GM19395 (cell line): ENCODE results near the gene CTNNA3.

Source experiments
- ATAC-seq: cut with Tn5 transposase; IDR thresholded peaks from one replicate; pipeline ENCODE4 v1.9.1; 2021; ENCODE audit warnings: mild to moderate bottlenecking, moderate library complexity; ENCODE audit not compliant: unreplicated experiment

Gene CTNNA3

GRCh38 chr10:67666416-67667034 lies 29.5 kb downstream of the CTNNA3 start:
- no peak for ATAC-seq

DNA sequence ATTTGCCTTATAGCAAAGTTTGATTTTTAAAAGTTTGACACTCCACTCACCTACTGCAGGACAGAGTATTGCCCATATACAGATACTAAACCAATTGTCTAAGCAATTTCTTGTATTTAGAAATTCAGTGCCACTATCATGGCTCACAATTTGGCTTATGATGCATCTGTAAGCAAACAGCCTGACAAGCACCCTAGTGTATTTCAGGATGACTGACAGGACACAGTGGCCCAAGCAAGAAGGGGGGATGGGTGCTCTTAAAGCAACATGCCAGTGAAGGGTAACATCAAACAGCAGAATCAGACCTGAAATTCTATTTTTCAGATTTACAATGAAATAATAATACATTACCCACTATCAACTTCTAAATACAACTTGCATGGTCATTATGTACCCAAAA lies 30.5 kb downstream of the CTNNA3 start:
- no peak for ATAC-seq

- ATAC-seq: no peak
These were observed 31.1 kb downstream of the CTNNA3 start for GRCh38 chr10:67664942-67665341.

GRCh38 chr10:67663449-67664087 lies 32.4 kb downstream of the CTNNA3 start:
- no peak for ATAC-seq

GRCh38 chr10:67662415-67662814 lies 33.6 kb downstream of the CTNNA3 start:
- ATAC-seq: no peak

DNA sequence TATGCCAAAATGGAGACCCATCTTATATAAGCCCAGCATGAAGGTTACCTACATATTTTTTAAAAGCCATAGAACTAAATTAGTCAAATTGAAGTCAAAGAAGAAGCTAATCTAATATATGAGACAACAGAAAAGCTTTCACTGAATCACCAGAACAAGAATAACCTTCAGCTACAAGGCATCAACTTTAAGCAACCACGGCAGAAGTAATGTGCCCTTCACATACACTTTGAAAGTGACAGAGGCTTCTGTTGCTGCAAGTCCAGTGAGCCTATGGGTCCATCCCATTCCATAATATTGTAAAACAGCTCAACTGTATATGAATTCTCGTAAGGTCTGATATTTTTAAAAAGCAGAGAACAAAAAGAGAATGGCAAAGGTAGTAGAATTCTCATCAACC lies 36.5 kb downstream of the CTNNA3 start:
- no peak for ATAC-seq

DNA sequence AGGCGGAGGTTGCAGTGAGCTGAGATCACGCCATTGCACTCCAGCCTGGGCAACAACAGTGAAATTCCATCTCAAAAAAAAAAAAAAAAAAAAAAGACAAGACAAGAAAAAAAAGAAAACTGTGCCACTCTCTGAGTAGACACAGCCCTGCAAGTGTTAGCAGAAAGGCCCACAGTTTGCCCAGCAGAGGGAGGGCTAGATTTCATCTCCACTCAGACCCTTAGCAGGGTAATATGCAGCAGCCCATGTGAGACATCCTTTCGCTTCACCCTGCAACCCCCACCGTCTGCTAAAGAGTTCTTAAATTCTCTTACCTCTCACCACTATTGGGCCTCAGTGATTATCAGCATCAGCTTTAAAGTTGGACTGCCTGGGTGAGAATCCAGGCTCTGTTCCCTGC lies 38.2 kb downstream of the CTNNA3 start:
- ATAC-seq: no peak

- ATAC-seq: no peak
These were observed 45.4 kb downstream of the CTNNA3 start for GRCh38 chr10:67650558-67650957.

DNA sequence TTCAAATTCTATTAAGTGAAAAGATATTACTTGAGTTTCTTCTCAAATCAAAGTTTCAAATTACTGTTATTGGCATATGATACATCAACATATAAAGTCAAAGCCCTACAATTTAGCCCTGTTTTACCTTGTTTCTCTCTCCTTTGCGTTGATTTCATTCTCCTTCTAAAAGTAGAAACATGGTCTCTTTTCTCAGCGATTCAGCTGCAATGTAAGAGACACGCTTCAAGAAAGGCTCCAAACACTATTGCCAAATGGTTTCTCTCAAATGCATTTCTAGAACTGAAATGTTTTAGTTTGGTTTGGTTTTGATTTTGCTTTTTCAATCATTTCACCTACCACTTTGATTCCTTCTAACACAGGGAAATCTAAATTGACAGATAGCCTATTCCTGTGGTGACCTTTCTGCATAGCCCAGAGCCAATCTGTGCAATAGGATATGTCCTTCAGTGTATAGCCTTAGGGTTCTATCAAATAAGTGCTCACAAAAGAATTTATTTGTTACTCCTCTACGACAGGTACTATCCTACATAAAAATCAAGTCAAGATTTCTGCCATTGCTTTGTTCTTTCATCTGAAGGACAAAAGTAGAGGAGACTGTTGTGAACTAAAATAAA lies 47.3 kb downstream of the CTNNA3 start:
- no peak for ATAC-seq

DNA sequence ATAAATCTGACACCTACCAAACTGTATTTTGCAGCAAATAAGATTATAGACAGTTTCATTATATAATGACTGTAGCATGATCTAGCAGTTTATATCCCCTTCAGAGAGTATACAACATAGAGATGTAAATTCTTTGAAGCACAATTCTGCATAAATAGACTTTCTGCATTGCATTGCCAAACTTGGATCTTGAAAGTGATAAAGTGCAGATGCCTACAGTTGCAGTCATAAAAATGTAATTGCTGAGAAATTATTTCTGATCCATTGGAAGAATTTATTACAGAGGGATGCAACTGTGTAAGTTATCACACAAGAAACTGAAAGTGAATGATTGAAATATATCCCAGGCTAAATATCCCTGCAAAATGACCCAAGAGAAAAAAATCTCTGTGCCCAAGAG lies 65.1 kb downstream of the CTNNA3 start:
- ATAC-seq: no peak

GRCh38 chr10:67629461-67629971 lies 66.5 kb downstream of the CTNNA3 start:
- ATAC-seq: peak; percentile 80

DNA sequence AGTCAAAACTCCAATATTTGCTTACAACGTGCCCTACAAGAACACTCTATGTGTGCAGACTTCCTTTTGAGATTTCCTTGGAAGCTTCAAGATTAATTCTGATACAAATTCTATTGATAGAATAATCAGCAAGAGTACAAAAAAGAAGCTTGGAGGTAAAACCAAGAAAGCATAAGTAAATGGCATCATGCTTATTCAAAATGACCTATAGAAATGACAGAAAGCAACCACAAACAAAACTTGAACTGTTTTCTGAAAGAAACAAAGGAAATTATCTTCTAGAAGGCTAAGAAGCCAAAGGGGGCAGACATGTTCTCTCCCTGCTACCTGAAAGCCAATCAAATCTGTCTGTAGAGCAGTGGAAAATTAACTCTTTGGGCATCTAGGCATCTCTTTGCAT lies 73.0 kb downstream of the CTNNA3 start:
- ATAC-seq: no peak

DNA sequence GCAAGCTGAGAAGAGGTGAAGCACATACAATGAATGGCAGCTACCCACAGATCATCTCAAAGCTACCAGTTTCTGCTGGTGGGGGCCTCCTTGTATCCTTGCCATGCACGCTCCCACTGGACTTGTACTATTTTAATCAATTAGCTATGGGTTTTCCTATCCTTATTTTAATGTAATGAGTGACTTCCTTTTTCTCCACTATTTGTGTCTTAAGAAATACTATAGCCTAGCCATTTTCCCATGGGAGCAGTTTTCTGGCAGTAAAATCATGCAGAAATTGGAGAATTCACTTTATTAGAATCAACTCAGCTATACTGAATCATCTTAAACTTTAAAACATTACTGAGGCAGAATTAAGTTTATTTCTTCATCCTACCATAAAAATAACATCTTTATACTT lies 73.5 kb downstream of the CTNNA3 start:
- no peak for ATAC-seq

DNA sequence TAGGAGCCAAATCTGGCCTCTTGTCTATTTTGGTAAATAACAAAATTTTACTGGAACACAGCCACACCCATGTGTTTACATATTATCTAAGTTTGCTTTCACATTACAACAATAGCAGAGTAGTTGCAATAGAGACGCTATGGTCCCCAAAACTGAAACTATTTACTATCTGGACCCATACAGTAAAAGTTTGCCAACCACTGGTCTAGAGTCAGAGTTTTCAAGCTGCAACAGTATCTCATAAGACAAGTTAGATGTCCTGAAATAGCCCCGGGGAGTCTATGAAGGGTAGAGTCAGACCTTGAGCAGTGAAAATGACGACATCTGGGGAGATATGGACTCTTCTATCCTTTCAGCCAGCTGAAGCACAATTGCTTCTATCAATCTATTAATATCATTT lies 74.2 kb downstream of the CTNNA3 start:
- peak; percentile 54 for ATAC-seq

- ATAC-seq: no peak
These were observed 77.9 kb downstream of the CTNNA3 start for GRCh38 chr10:67618116-67618515.

DNA sequence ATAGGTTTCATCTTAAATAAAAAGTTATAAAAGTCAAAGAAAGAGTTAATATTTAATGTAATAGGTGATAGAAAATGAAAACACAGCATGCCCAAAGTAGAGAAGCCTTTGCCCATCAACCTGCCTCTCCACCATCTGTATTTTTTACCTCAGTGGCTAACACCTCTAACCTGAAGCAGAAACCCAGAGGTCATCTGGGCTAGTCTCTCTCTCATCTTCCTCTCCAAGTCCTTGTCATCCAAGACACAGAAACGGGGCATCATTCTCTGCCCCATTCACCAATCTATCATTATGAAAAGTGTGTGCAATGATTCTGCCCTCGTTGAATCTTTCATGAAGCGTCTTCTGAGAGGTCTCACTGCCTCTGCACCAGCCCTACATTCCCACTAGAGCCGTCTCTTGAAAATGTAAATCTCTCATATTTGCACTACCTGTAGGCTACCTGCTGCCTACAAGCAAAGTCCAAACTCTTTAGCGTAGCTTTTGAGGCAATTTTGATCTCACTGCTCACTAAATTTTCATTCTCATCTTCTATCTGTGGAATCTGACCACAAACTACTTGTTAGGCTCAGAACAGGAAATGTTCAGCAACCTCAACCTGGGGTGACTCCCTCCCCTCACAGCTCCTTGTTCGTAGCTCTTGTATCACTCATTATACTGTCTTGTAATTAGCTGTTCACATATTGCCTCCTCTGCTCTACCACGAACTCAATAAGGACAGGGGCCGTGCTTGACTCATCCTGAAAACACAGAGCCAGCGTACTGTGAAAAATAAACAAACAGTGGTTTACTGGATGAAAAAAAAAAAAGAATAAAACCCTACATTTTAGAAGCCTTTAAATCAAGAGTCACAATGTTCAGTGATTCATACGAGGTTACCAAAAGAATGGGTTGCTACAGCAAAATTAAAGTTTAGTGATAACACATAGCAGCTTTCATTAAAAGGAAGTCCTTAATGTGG lies 83.1 kb downstream of the CTNNA3 start:
- ATAC-seq: peak; percentile 93

GRCh38 chr10:67612176-67612575 lies 83.8 kb downstream of the CTNNA3 start:
- ATAC-seq: no peak

DNA sequence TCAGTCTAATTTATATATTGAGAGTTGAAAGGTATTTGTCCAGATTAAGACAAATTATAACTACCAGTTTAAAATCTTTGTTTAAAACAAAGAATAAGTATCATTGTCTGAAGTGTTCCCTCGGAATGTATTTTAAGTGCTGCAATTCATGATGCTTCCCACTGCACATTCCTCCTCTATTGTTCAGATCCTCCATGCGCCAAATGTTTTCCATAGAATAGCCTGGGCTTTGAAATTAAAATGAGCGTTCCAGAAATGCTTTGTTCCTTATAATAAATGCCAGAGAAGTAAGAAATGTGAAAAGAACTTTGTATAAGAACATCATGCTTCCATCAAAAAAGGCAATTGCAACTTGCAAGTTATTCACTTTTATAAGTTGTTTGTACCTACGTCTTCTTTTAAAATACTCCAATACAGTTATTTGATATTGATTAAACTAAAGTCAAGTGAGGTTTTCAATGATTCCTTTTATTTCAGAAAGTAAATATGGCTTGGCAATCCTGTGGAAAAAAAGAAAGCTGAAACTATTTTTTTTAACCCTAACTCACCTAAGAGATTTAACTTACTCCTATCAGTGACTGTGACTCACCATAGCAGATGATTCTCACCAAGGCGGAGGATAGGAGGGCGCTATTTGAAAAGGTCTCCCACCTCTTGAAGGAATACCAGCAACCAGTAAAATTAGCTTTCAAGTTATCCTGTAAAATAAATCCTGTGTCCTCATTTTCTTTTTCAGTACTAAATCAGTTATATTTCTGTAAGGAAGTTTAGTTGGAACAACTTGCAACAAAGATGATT lies 85.8 kb downstream of the CTNNA3 start:
- ATAC-seq: no peak

DNA sequence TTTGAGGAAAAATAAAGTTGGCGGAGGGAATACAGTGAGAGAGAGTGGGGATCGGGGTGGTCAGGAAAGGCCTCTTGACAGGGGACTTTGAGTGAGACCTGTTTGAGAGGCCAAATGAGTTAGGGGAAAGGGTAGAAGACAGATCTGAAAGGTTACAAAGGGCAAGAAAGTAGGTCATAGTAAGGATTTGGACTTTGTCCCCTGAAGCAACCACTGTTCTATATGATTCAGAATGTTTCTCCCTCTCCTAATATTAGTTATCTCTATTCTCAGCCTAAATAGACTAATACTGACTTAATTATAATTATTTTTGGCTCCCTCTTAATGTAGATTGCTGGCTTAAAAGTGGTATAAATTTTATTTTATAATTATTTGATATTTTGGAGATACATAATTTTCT lies 88.0 kb downstream of the CTNNA3 start:
- no peak for ATAC-seq

- ATAC-seq: no peak
These were observed 88.5 kb downstream of the CTNNA3 start for GRCh38 chr10:67607472-67607871.
